ENCODE measurements around the gene TMEM37. TPM values are rescaled to one million over a fixed set of nuclear protein-coding genes. Genes with fewer than 3 reads are reported as not detected.
A peak's percentile ranks its signal among the peaks of the same experiment; 100 is the strongest.

TMEM37 gene
- total and polyA plus RNA-seq, 9 of the 15 experiments (the other 6 are each of a cell fraction or from before 2014, with no cell fraction given), result 0.03 to 0.64 (median 0.31) TPM; not detected in 1

GRCh38 chr2:119423811-119424210 lies 7.8 kb upstream of the TMEM37 start:
- Histone ChIP-seq H2AFZ (ENCODE audit: low read depth, low read length) (no peak overlapping the region), H3K4me1 (replicated peaks in 1 of 2; ENCODE audit: control insufficient read depth in 2 of 2, insufficient read depth in 2 of 2, low read length in 2 of 2) (0 out of 5 replicates have a peak, but pooled peaks cover 0 to 4% of the 10 kb centered on the region in 2 experiments), H3K4me2 (ENCODE audit: insufficient read depth, low read length) (no peak overlapping the region), H3K27me3 (ENCODE audit: control insufficient read depth in 2 of 2, insufficient read depth in 2 of 2, low read length in 2 of 2) (peaks cover 15 to 38% of the 10 kb centered on the region in 2 experiments; a peak in 4 of 5 replicates), H3K9me3 (replicated peaks; ENCODE audit: control insufficient read depth, insufficient read depth, low read depth, low read length) (no peaks in the 10 kb centered on the region), H4K20me1 (replicated peaks; ENCODE audit: control insufficient read depth, insufficient read depth, low read length) (no peaks in the 10 kb centered on the region), H3K9ac (ENCODE audit: insufficient read depth in 1 of 2, low read depth in 2 of 2, low read length in 2 of 2) (no peak overlapping the region), H3K36me3 (ENCODE audit: control insufficient read depth, insufficient read depth, low read length) (no peaks in the 10 kb centered on the region), H3K27ac (ENCODE audit: extremely low read depth, low read depth, low read length) (no peak overlapping the region), H3K4me3 (no peak overlapping the region), H3K79me2 (ENCODE audit: control insufficient read depth, insufficient read depth, low read length) (no peaks in the 10 kb centered on the region), H3K9me1 (ENCODE audit: control insufficient read depth, insufficient read depth, low read length) (no peaks in the 10 kb centered on the region)
- in situ Hi-C loops (cut with MboI) (no loop called here), intact Hi-C loops (cut with micrococcal nuclease) (no loop called here)
- BruUV-seq (replicated peaks), result no TSS peak
- DNase-seq (ENCODE audit: extremely low read depth in 1 of 4, low spot score in 3 of 4) (no peak), FAIRE-seq (no peak), ATAC-seq (no peak)
- POLR2A ChIA-PET, result no interaction called here
- TF ChIP-seq HDAC6 (IDR thresholded peaks at IDR 0.05; ENCODE audit: low read depth, low read length) (no peak), MYNN (IDR thresholded peaks at IDR 0.05) (no peak), MYNN (CRISPR knock-in tag; IDR thresholded peaks at IDR 0.05) (no peak)
- CTCF ChIA-PET (ENCODE audit: low intra/inter-chr PET ratio), result no interaction called here
- WGBS (ENCODE audit: insufficient coverage, low coverage, missing lambda C conversion rate), result 0% methylated on average over 2 of the region's 2 CpGs

DNA sequence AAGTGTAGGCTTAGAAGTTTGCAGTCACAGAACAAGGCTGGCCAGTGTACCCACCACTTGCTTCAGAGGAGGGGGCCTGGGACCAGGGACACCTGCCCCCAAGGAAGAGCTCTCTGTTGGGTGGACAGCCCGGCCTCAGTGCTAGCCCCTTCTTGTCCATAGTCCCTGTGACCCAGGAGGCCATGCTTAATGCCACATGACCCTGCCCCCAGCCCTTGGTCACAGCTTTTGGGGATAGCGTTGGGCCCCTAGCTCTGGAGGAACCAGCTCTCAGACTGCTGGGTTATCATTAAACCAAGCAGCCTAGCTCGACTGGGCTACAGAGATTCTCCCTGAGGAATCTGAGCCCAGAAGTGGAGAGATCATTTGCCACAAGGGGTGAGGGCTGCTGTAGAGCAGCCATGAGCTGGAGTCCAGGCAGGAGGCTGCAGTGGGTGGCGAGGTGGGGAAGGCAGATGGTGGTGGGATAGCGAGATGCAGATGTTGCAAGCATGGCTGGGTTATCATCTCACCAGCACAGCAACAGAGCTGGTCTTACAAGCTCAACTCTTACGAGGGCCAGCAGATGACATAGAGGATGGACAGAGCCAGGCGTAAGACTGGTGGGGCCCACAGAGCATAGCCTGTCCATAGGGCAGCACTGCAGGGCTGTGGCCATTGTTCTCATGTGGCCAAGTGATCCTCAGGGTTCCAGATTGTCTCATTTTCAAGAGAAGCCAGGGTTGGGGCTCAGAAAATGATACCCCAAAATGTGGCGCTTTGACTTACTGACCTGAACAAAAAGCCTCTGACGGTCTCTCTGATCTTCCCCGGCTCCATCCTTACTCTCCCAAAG lies 7.2 kb upstream of the TMEM37 start:
- in situ Hi-C loops (cut with MboI), result no loop called here
- 6% methylated on average over 10 of the region's 10 CpGs for WGBS (ENCODE audit: insufficient coverage, low coverage, missing lambda C conversion rate)
- TF ChIP-seq RBM39 (optimal IDR thresholded peaks at IDR 0.05; ENCODE audit: low read depth, low read length) (no peak), CBX1 (IDR thresholded peaks at IDR 0.05; ENCODE audit: low read depth) (no peak), POLR2AphosphoS5 (IDR thresholded peaks at IDR 0.05; ENCODE audit: control insufficient read depth, insufficient read depth, low read depth, low read length) (no peak), ZFP36 (IDR thresholded peaks at IDR 0.05; ENCODE audit: low read depth, low read length, partially characterized antibody) (no peak), RAD21 (CRISPR knock-in tag; conservative IDR thresholded peaks at IDR 0.05 in 1 of 2, IDR thresholded peaks at IDR 0.05 in 1 of 2) (no peak), RUNX1 (IDR thresholded peaks at IDR 0.05; ENCODE audit: low read depth) (no peak), ZNF384 (IDR thresholded peaks at IDR 0.05; ENCODE audit: low read depth, low read length) (no peak), EP400 (IDR thresholded peaks at IDR 0.05) (no peak)
- TF ChIP-seq, protein P1, sequence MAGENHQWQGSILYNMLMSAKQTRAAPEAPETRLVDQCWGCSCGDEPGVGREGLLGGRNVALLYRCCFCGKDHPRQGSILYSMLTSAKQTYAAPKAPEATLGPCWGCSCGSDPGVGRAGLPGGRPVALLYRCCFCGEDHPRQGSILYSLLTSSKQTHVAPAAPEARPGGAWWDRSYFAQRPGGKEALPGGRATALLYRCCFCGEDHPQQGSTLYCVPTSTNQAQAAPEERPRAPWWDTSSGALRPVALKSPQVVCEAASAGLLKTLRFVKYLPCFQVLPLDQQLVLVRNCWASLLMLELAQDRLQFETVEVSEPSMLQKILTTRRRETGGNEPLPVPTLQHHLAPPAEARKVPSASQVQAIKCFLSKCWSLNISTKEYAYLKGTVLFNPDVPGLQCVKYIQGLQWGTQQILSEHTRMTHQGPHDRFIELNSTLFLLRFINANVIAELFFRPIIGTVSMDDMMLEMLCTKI (IDR thresholded peaks at IDR 0.05; ENCODE audit: partially characterized antibody), result no peak
- TF ChIP-seq, protein P2, sequence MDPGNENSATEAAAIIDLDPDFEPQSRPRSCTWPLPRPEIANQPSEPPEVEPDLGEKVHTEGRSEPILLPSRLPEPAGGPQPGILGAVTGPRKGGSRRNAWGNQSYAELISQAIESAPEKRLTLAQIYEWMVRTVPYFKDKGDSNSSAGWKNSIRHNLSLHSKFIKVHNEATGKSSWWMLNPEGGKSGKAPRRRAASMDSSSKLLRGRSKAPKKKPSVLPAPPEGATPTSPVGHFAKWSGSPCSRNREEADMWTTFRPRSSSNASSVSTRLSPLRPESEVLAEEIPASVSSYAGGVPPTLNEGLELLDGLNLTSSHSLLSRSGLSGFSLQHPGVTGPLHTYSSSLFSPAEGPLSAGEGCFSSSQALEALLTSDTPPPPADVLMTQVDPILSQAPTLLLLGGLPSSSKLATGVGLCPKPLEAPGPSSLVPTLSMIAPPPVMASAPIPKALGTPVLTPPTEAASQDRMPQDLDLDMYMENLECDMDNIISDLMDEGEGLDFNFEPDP (CRISPR knock-in tag; IDR thresholded peaks at IDR 0.05), result no peak

More for the DNA sequence above, 7.2 kb upstream of the TMEM37 start:
- POLR2A ChIA-PET, result no interaction called here
- Histone ChIP-seq H3K9ac (ENCODE audit: insufficient read depth in 1 of 2, low read depth in 2 of 2, low read length in 2 of 2) (no peak overlapping the region), H3K9me3 (replicated peaks; ENCODE audit: control insufficient read depth, insufficient read depth, low read depth, low read length) (no peaks in the 10 kb centered on the region), H3K36me3 (ENCODE audit: control insufficient read depth, insufficient read depth, low read length) (no peaks in the 10 kb centered on the region), H3K4me2 (ENCODE audit: insufficient read depth, low read length) (no peak overlapping the region), H3K27ac (ENCODE audit: extremely low read depth, low read depth, low read length) (no peak overlapping the region), H3K4me3 (no peak overlapping the region), H2AFZ (ENCODE audit: low read depth, low read length) (no peak overlapping the region), H3K27me3 (ENCODE audit: control insufficient read depth in 2 of 2, insufficient read depth in 2 of 2, low read length in 2 of 2) (peaks cover 15 to 38% of the 10 kb centered on the region in 2 experiments; a peak in 4 of 5 replicates), H3K4me1 (replicated peaks in 1 of 2; ENCODE audit: control insufficient read depth in 2 of 2, insufficient read depth in 2 of 2, low read length in 2 of 2) (0 out of 5 replicates have a peak, but pooled peaks cover 0 to 4% of the 10 kb centered on the region in 2 experiments), H3K79me2 (ENCODE audit: control insufficient read depth, insufficient read depth, low read length) (no peaks in the 10 kb centered on the region), H4K20me1 (replicated peaks; ENCODE audit: control insufficient read depth, insufficient read depth, low read length) (no peaks in the 10 kb centered on the region), H3K9me1 (ENCODE audit: control insufficient read depth, insufficient read depth, low read length) (no peaks in the 10 kb centered on the region)
- CTCF ChIA-PET (ENCODE audit: low intra/inter-chr PET ratio), result no interaction called here
- intact Hi-C loops (cut with micrococcal nuclease), result no loop called here
- no peak for FAIRE-seq
- no peak for DNase-seq (ENCODE audit: extremely low read depth in 1 of 4, low spot score in 3 of 4)
- peak; percentile 22; the same call in 1 of the 3 replicates for ATAC-seq
- no TSS peak for BruUV-seq (replicated peaks)

All from K562 (cell line).